ENCODE measurements around the gene MXI1. TPM values are rescaled to one million over a fixed set of nuclear protein-coding genes. Genes with fewer than 3 reads are reported as not detected.

Gene MXI1
- total RNA-seq, 4 donors from 2014 or later, result 32.3 to 40.0 (median 36.4) TPM

DNA sequence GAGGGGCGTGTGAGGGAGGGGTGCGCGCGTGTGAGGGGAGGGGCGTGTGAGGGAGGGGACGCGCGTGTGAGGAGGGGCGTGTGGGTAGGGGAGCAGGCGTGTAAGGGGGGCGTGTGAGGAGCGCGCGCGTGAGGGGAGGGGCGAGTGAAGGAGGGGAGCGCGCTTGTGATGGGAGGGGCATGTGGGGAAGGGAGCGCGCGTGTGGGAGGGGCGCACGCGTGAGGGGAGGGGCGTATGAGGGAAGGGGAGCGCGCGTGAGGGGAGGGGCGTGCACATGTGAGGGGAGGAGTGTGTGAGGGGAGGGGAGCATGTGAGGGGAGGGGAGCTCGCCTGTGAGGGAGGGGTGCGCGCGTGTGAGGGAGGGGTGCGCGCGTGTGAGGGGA lies 19.1 kb downstream of the MXI1 start:
- ATAC-seq (ENCODE audit: low FRiP score) (peak; percentile 53), DNase-seq (ENCODE audit: low spot score) (peak; percentile 81)
- TF ChIP-seq, protein P1, sequence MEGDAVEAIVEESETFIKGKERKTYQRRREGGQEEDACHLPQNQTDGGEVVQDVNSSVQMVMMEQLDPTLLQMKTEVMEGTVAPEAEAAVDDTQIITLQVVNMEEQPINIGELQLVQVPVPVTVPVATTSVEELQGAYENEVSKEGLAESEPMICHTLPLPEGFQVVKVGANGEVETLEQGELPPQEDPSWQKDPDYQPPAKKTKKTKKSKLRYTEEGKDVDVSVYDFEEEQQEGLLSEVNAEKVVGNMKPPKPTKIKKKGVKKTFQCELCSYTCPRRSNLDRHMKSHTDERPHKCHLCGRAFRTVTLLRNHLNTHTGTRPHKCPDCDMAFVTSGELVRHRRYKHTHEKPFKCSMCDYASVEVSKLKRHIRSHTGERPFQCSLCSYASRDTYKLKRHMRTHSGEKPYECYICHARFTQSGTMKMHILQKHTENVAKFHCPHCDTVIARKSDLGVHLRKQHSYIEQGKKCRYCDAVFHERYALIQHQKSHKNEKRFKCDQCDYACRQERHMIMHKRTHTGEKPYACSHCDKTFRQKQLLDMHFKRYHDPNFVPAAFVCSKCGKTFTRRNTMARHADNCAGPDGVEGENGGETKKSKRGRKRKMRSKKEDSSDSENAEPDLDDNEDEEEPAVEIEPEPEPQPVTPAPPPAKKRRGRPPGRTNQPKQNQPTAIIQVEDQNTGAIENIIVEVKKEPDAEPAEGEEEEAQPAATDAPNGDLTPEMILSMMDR (IDR thresholded peaks at IDR 0.05), result no peak

DNA sequence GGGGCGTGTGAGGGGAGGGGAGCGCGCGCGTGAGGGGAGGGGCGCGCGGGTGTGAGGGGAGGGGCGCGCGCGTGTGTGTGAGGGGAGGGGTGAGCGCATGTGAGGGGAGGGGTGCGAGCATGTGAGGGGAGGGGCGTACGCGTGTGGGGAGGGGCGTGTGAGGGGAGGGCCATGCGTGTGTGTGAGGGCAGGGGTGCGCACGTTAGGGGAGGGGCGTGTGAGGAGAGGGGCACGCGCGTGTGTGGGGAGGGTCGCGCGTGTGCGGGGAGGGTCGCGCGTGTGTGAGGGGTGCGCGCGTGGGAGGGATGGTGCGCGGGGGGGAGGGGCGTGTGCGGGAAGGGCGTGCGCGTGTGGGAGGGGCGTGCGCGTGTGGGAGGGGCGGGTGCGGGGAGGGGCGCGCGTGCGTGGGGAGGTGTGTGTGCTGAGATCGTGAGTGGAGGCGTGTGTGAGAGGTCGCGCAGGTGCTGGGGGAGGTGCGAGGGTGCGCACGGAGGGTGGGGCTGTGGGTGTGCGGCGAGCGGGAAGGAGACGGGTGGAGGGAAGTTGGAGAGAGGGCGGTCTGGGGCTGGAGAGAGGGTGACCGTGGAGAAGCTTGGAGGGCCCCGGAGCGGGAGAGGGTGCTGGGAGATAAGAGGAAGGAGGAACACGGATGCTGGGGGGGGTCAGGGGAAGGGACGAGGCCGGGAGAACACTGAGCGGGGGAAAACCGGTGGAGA lies 19.7 kb downstream of the MXI1 start:
- ATAC-seq (ENCODE audit: low FRiP score) (peak; percentile 68), DNase-seq (ENCODE audit: low spot score) (peak; percentile 58)
- TF ChIP-seq, protein P1 (IDR thresholded peaks at IDR 0.05), result no peak

DNA sequence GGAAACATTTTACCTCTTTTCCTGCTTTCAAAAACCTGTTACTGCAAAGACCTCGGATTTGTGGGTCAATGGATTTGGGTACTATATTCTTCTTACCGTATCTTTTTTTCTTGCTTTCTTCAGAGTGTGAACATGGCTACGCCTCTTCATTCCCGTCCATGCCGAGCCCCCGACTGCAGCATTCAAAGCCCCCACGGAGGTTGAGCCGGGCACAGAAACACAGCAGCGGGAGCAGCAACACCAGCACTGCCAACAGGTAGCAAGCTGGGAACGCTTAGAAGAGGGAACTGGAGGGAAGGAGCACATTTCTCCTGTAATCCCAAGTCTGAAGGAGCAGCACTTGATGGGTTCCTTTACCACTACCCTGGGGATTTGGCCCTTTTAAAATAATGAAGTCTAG lies 20.7 kb downstream of the MXI1 start:
- no peak for DNase-seq (ENCODE audit: low spot score)
- ATAC-seq (ENCODE audit: low FRiP score), result no peak
- TF ChIP-seq, protein P1 (IDR thresholded peaks at IDR 0.05), result no peak

DNA sequence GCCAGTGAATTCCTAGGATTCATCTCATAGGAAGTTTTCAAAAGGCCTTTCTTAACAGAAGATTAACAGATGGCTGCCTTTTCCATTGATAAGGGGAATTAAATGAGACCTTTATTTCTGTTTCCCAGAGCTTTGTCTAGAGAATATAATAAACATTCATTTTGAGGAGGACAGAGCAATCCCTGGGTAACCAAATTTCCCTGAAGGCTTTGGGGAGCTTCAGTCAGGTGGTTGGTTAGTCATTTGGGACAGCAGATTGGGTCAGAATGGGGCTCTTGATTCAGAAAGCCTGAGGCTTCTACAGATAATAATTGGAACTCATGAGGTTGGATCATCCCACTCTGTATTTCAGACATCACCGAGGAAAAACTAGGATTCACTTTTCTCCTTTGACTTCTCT lies 21.8 kb downstream of the MXI1 start:
- DNase-seq (ENCODE audit: low spot score) (no peak), ATAC-seq (ENCODE audit: low FRiP score) (no peak)
- TF ChIP-seq, protein P1 (IDR thresholded peaks at IDR 0.05), result no peak

DNA sequence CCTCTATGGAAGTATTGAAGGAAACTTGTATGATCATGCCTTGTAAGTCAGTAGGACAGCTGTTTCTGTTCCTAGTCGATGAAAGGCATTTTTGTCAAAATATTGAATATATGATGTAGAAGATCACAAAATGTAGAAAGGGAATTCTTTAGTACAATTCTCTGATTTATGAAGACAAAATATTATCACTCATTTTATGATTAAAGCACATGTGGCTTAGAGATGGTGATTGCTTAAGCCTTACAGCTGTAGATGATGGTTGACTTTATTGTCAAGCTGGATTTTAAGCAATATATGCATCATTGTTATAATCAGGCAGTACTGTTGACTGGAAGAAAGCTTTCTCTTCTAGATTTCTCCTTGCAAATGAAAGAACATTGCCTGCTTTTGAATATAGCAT lies 26.4 kb downstream of the MXI1 start:
- no peak for DNase-seq (ENCODE audit: low spot score)
- ATAC-seq (ENCODE audit: low FRiP score), result no peak
- TF ChIP-seq, protein P1 (IDR thresholded peaks at IDR 0.05), result no peak

DNA sequence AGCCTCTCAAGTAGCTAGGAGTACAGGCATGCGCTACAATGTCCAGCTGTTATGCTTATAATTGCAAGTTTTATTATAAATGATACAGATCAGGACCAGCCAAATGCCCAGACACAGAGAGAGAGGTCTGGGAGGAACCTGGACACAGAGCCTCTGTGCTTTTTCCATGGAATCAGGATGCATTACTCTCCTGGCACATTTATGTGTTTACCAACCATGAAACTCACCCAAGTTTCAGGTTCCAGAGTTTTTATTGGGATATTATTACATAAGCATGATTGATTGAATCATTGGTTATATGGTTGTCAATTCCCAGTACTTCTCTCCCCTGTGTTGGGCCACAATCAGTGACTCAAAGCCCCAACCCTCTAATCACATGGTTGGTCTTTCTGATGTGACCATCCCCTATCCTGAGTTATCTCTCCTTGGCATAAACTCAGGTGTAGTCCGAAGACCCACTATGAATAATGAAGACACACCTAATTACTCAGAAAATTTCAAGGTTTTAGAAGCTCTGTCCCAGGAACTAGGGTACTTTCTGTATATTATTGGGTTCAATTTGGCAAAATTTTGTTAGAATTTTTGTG lies 30.6 kb downstream of the MXI1 start:
- no peak for DNase-seq (ENCODE audit: low spot score)
- TF ChIP-seq, protein P1 (IDR thresholded peaks at IDR 0.05), result no peak
- ATAC-seq (ENCODE audit: low FRiP score), result no peak

DNA sequence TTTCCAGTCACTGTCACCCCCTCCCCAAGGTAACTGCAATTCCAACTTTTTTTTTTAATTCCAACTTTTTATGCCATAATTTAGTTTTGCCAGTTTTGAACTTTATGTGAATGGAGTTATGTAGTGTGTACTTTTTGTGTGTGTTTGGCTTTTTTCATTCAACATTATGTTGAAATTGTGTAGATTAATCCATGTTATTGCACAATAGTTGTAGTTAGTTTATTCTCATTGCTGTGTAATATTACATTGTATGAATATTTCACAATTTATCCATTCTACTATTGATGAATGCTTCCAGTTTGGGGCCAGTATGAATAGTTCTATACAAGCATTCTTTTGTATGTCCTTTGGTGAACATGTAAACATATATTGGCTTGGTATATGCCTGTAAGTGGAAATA lies 32.5 kb downstream of the MXI1 start:
- no peak for ATAC-seq (ENCODE audit: low FRiP score)
- no peak for DNase-seq (ENCODE audit: low spot score)
- TF ChIP-seq, protein P1 (IDR thresholded peaks at IDR 0.05), result no peak

Data from omental fat pad (tissue), 4 donors.